Pulmonary artery endothelial cell (primary cell): ENCODE results near the gene CRP. TPM values are rescaled to one million over a fixed set of nuclear protein-coding genes. Genes with fewer than 3 reads are reported as not detected.
"Not testable (repeated sequence)": the region's sequence is repeated elsewhere in the genome, so short reads cannot be mapped to it uniquely, and the experiment has no call there.

ENCODE experiments used
- DNase-seq: peaks from one replicate; pipeline ENCODE4 v3.0.0-alpha.2; 2011; ENCODE audit warnings: low read depth, low spot score
- total RNA-seq: library from RNA; depleted of rRNA; stranded (reverse); fragments of >200 nt; gene quantifications from 2 replicates; pipeline ENCODE4 v1.2.3, GENCODE V29; 2014

The CRP gene
- total RNA-seq, 1 donor from 2014 or later, result 0.07 TPM

GRCh38 chr1:159700312-159700711 is 14.1 kb downstream of the CRP start:
- DNase-seq, result no peak

- DNase-seq, result no peak
Observed at GRCh38 chr1:159699653-159700052, 14.7 kb downstream of the CRP start.

- no peak for DNase-seq
Observed at GRCh38 chr1:159699246-159699645, 15.1 kb downstream of the CRP start.

GRCh38 chr1:159687511-159687910 is 26.9 kb downstream of the CRP start:
- DNase-seq, result no peak

- DNase-seq, result no peak
Observed at GRCh38 chr1:159686599-159687299, 27.6 kb downstream of the CRP start.

- DNase-seq, result no peak
Observed at GRCh38 chr1:159678939-159679338, 35.5 kb downstream of the CRP start.

- DNase-seq, result no peak
Observed at GRCh38 chr1:159675046-159675445, 39.3 kb downstream of the CRP start.

GRCh38 chr1:159672390-159672789 is 42.0 kb downstream of the CRP start:
- not testable (repeated sequence) for DNase-seq

GRCh38 chr1:159669338-159669737 is 45.1 kb downstream of the CRP start:
- DNase-seq, result no peak

GRCh38 chr1:159668739-159669138 is 45.6 kb downstream of the CRP start:
- no peak for DNase-seq

- no peak for DNase-seq
Observed at GRCh38 chr1:159664247-159664646, 50.1 kb downstream of the CRP start.

GRCh38 chr1:159663552-159663951 is 50.8 kb downstream of the CRP start:
- DNase-seq, result no peak

Other genes starting within 250 kb of the CRP start
- not detected in 2 replicates for gene OR10J5, start 178.6 kb downstream of the CRP start, total RNA-seq
- not detected in 2 replicates for gene APCS, start 126.8 kb downstream of the CRP start, total RNA-seq
- 59.7 and 181 TPM in 2 replicates for gene DUSP23, start 66.4 kb upstream of the CRP start, total RNA-seq
- gene FCRL6, start 87.8 kb upstream of the CRP start, total RNA-seq, result 0.07 TPM in 1 of 2 replicates, not detected in the other
- gene SLAMF8, start 112.3 kb upstream of the CRP start, total RNA-seq, result not detected in 2 replicates
- not detected in 2 replicates for gene VSIG8, start 148.1 kb upstream of the CRP start, total RNA-seq
- gene CFAP45, start 185.6 kb upstream of the CRP start, total RNA-seq, result 0.32 and 1.4 TPM in 2 replicates
- gene TAGLN2, start 210.9 kb upstream of the CRP start, total RNA-seq, result 487 and 627 TPM in 2 replicates
- 0.04 TPM in 1 of 2 replicates, not detected in the other for gene IGSF9, start 231.0 kb upstream of the CRP start, total RNA-seq
- gene SLAMF9, start 239.6 kb upstream of the CRP start, total RNA-seq, result not detected in 2 replicates